ENCODE measurements around the gene CRAT.

Gene CRAT

DNA sequence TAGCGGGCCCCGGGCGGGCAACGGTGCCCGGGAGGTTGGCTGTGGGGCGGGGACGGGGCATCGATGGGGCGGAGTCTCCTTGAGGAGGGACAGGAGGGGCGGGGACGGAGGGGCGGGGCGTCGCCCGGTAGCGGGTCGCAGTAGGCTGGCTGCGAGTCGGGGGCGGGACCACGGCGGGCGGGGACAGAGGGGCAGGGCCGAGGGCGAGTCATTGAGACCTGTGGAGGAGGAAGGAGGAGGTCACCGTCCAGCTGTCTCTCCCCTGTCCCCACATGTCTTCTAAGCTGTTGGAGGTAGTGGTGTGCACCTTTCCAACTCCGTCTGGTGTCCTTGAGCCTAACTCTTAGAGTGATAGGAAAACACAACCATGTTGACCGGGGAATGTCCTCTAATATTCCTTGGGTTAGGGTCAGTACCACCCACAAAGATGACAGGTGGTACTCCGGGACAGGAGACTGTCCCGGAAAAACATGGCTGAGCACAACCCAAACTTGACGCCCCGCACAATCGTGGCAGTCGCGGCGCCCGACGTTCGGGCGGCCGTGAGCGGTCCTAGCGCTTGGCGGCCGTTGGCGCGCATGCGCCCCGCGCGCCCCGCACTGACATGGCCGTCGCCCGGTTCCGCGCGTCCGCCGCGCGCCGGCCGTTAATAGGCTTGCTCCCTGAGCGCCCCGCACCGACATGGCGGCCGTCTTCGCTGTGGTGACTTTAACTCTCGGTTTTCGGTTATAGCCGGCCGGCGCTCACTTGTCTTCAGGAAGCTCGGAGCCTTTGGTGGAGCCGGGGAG lies at the start of gene CRAT, which contains the start of gene PTPA:
Gene CRAT, minus strand, starts transcription at position 54 of the 788 bp plus-strand sequence. CDS start 284 bp downstream, outside the sequence.
Gene PTPA, plus strand, starts transcription at position 676 of the 788 bp plus-strand sequence. CDS start 186 bp downstream, outside the sequence.
- DNase-seq (ENCODE audit: low read depth, low spot score) = peak; percentile 89

DNA sequence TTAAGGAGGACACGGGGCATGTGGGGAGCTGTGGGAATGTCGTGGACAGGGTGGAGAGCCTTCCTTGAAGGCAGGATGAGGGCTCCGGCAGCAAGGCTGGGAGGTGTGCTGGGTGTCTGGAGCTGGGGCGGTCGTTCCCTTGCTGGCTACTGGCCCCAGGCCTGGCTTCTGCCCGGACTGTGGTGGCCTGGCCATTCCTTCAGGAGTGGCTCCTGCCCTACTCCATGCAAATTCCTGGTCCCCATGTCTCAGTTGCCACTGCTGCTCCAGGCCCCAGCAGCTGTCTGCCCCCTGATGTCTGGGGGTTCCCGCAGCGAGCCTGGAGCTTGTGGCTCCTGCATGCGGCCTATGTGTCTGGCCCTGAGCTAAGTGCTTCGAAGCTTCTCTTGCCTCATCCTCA lies 45.6 kb upstream of the CRAT start:
- no peak for DNase-seq (ENCODE audit: low read depth, low spot score)

DNA sequence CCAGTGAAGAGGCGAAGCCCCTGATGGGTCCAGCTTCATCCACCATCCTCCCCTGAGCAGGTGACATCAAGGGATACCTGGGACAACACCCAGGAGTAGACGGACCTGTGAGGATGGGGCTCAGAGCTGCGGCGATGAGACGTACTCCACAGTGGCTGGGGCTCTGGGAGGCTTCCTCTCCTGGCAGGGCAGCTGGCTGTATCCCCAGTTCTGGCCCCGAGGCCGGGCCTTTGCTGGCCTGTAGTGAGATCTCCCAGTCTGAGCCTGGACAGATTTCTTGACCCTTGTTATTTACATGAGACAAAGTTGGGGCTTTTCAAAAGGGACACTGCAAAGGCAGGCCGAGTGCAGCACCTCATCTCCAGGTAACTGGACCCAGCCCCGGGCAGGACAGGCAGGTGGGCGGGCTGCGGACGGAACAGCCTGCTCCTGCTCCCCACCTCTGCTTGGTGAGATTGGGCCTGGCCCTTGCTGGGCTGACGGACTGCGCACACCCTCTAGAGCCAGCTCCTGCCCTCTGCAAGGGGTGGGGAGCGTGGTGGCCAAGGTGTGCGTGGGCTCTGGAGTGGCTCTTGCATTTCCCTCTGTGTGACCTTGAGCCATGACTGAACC lies 44.4 kb upstream of the CRAT start:
- no peak for DNase-seq (ENCODE audit: low read depth, low spot score)

- no peak for DNase-seq (ENCODE audit: low read depth, low spot score)
These were observed 40.9 kb upstream of the CRAT start for GRCh38 chr9:129151469-129151868.

GRCh38 chr9:129150672-129151211 lies 40.1 kb upstream of the CRAT start:
- DNase-seq (ENCODE audit: low read depth, low spot score) = no peak

DNA sequence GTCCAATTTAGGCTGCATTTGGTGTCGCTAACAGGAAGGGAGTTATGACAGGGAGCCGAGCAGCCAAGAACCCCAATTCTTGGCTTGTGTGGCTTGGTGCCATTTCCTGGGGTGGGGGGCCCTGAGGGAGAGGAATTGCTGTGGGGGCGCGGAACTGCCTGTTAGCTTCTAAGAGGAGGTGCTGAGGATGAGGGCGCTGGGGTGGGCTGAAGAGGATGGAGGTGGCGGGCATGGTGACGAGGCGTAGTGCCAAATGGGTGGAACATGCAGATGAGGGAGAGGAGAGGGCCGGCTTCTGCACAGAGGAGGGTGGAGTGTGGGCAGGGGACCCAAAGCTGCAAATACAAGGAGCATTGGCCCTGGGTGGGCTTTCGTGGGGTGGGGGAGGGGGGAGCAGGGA lies 39.5 kb upstream of the CRAT start:
- no peak for DNase-seq (ENCODE audit: low read depth, low spot score)

- no peak for DNase-seq (ENCODE audit: low read depth, low spot score)
These were observed 38.8 kb upstream of the CRAT start for GRCh38 chr9:129149442-129149841.

DNA sequence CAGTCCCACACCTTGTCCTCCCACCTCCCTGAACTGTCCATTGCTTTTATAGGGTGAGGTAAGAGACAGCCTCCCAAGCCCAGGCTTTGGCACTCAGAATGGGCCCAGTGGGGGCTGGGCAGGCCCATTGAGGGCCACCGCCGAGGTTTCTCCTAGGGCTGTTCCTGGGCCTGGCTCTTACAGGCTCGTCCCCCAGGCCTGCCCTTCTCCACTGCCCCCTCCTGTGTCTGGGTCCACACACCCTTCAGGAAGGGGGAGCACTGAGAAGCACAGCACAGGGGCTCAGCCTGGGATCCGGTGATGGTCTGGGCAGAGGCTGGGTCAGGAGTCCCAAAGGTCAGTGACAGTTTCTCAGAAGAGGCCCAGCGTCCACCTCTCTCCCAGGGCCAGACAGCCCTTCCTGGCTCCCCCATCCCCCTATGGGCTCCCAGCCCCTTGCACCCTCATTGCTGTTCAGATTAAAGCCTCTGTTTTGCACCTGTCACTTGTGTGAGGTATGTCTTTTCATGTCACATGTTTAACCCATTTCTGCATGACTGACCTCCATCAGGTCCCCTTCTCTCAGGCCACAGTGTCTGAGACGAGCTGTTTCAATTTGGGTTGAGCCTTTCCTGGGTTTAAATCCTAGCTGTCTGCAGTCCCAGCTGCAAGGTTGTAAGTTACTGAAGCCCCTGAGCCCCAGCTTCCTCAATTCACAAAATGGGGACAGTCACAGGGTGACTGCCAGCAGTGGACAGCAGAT lies 38.0 kb upstream of the CRAT start:
- DNase-seq (ENCODE audit: low read depth, low spot score) = no peak

GRCh38 chr9:129146441-129146941 lies 35.9 kb upstream of the CRAT start:
- DNase-seq (ENCODE audit: low read depth, low spot score) = no peak

- no peak for DNase-seq (ENCODE audit: low read depth, low spot score)
These were observed 35.3 kb upstream of the CRAT start for GRCh38 chr9:129145841-129146292.

DNA sequence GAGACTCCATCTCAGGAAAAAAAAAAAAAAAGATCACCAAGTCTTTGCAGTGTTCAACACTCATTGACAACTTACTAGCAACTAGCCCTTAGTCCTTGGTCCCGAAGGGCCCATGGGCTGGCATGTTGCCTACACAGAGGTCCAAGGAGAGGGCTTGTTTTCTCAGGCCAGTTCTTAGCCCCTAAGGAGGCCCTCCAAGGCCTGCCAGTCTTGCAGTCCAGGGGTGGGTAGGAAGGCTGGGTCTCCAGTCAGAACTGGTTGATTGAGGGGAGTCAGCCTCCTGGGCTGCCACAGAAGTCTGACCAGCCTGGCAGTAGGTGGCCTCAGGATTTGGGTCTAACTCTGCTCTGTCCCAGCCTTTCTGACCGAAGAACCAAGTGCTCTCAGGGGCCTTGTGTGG lies 34.7 kb upstream of the CRAT start:
- DNase-seq (ENCODE audit: low read depth, low spot score) = no peak

GRCh38 chr9:129143031-129143927 lies 32.7 kb upstream of the CRAT start:
- peak; percentile 42 for DNase-seq (ENCODE audit: low read depth, low spot score)

DNA sequence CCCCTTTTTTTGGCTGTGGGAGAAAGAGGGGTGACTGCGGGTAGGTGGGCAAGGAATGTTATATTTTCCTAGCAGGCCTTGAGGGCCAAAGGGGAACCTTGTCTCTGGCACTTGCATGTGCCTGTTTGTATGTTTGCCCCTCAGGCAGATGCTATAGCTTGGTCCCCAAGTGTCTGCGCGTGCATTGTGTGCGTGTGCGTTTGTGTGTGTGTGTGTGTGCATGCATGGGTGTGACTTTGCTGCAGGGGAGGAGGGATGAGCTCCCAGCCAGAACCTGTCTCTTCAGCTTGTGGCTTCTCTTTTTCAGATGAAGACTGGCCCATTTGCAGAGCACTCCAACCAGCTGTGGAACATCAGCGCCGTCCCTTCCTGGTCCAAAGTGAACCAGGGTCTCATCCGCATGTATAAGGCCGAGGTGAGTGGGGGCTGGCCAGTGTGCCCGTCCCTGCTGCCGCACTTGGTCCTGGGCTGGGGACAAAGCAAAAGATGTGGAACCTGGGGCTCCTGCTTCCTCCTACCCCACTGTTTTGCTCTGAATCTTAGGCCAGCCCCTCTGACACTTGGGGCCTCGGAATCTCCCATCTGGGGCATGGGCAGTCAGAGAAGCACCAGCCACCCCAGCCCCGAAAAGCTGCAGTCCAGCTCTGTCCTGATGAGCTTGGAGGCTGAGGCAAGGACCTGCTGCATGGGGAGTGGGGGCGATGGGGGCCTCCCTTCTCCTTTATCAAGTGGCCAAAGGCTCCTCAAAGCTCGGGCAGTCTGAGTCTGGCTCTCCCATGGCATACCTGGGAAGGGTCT lies 31.7 kb upstream of the CRAT start:
- no peak for DNase-seq (ENCODE audit: low read depth, low spot score)

GRCh38 chr9:129141066-129142041 lies 30.8 kb upstream of the CRAT start:
- no peak for DNase-seq (ENCODE audit: low read depth, low spot score)

DNA sequence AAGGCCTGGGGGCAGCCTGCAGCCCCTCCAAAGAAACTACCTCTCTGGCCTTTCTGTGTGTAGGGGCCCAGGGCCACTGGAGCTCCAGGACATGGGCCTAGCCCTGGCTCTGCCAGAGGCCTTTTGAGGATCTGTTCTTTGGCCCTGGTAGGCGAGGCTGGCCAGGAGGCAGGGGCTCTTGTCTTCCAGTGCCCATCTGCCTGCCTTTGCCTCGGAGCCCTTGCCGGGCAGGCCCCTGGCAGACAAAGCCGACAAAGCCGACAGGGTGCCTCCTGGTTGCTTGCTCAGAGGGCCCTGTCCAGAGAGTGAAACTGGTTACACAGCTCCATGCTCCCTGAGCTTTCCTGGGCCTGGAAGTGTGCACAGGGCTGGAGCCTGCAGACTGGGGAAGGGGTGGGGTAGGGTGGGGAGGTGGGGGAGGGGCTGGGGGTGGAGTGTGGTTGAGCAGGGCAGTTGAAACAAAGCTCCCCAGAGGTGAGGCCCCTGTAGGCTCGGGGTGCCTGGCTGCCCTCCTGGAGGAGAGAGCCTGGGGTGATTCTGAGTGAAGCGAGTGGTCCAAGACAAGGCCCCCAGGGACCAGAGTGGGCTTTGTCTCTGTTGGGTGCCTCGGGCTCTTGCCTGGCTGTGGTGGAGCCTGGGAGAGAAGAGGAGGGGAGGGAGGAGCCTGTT lies 29.9 kb upstream of the CRAT start:
- DNase-seq (ENCODE audit: low read depth, low spot score) = no peak

- DNase-seq (ENCODE audit: low read depth, low spot score) = peak; percentile 60
These were observed 29.4 kb upstream of the CRAT start for GRCh38 chr9:129139993-129140396.

DNA sequence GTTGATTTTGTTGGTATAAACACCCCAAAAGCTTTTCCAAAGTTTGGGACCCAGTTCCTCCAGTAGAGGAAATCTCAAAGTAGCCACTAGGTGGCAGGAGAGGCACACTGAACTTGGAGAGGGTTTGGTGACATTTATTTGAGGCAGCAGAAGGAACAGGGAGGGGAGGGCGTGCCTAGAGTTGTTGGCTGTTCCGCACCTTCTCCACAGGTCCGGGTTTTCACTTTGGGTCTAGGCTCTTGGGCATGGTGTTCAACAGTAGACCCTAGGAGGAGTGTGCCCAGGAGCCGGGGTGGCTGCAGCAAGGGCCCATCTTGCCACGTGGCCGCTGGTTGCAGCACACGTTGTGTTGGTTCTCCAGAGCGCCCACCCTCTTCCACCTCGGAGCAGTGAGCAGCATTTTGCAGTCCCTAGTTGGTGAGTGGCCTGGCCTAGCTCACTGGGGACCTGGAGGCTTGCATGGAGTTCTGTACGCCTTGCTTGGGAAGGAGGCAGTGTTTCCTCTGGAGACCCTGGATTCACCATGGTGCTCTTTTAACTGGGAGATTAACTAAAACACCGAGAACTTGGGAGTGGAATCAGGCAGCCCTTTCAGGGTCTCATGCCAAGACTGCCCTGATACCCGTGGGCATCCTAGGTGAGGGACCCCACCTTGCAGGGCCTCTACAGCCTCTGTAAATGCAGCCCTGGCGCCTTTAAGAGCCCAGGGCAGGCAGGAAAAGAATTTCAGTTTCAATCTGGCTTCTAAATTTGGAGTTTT lies 28.8 kb upstream of the CRAT start:
- DNase-seq (ENCODE audit: low read depth, low spot score) = peak; percentile 64
